ENCODE data around the gene GPR84.

DNA sequence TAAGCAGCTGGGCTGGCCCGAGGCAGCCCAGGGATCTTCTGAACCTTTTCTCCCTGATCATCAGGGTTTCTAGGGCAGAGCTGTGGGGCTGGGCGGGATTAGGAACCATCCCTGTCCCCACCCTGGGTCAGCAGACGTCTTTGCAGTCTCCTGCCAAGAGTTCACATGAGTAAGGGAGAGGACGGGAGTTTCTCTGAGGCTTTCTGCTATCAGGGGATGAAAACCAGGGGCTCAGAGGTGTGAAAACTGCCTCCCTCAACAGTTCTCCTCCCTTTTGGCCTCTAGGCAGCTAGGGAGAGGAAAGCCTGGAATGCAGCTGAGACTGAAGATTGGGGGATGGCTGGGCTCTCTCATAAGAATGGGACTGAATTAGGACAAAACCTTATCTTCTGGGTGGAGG lies 12.3 kb upstream of the GPR84 start:
- TF ChIP-seq, protein P1, sequence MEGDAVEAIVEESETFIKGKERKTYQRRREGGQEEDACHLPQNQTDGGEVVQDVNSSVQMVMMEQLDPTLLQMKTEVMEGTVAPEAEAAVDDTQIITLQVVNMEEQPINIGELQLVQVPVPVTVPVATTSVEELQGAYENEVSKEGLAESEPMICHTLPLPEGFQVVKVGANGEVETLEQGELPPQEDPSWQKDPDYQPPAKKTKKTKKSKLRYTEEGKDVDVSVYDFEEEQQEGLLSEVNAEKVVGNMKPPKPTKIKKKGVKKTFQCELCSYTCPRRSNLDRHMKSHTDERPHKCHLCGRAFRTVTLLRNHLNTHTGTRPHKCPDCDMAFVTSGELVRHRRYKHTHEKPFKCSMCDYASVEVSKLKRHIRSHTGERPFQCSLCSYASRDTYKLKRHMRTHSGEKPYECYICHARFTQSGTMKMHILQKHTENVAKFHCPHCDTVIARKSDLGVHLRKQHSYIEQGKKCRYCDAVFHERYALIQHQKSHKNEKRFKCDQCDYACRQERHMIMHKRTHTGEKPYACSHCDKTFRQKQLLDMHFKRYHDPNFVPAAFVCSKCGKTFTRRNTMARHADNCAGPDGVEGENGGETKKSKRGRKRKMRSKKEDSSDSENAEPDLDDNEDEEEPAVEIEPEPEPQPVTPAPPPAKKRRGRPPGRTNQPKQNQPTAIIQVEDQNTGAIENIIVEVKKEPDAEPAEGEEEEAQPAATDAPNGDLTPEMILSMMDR (IDR thresholded peaks at IDR 0.05) = no peak
- TF ChIP-seq EP300 (IDR thresholded peaks at IDR 0.05) (no peak), POLR2A (IDR thresholded peaks at IDR 0.05) (no peak)
